Measurements from ENCODE around the gene HAUS8. TPM values are rescaled to one million over a fixed set of nuclear protein-coding genes. Genes with fewer than 3 reads are reported as not detected.

Gene HAUS8
- total and polyA plus RNA-seq, 2 of the 13 experiments (the other 11 are each of a cell fraction or from before 2014, with no cell fraction given), result 7.8 to 17.5 TPM

GRCh38 chr19:17075035-17075863 lies at the start of gene HAUS8, which contains the start of gene MYO9B (continued):
- TF ChIP-seq ZNF639 (CRISPR knock-in tag; conservative IDR thresholded peaks at IDR 0.05), result peak; percentile 57; the same call in 1 of the 2 replicates
- TF ChIP-seq TOPORS (CRISPR knock-in tag; IDR thresholded peaks at IDR 0.05), result peak; percentile 64; the same call in 1 of the 2 replicates
- peak; percentile 52; the same call in 1 of the 2 replicates for TF ChIP-seq NR2C2 (CRISPR knock-in tag; IDR thresholded peaks at IDR 0.05; ENCODE audit: borderline replicate concordance)
- TF ChIP-seq GABPA (IDR thresholded peaks at IDR 0.05; ENCODE audit: low read depth, low read length), result peak; percentile 55
- peak; percentile 63; the same call in 1 of the 2 replicates for TF ChIP-seq GABPA (CRISPR knock-in tag; IDR thresholded peaks at IDR 0.05; ENCODE audit: low read depth)
- TF ChIP-seq ARHGAP35 (CRISPR knock-in tag; IDR thresholded peaks at IDR 0.05; ENCODE audit: borderline replicate concordance), result peak; percentile 47; the same call in 1 of the 2 replicates
- TF ChIP-seq ZNF749 (CRISPR knock-in tag; IDR thresholded peaks at IDR 0.05; ENCODE audit: borderline replicate concordance), result peak; percentile 95; the same call in 1 of the 2 replicates
- no peak for TF ChIP-seq ZNF432 (CRISPR knock-in tag; IDR thresholded peaks at IDR 0.05; ENCODE audit: borderline replicate concordance)
- TF ChIP-seq ZNF558 (CRISPR knock-in tag; IDR thresholded peaks at IDR 0.05; ENCODE audit: borderline replicate concordance), result no peak; the same call in 1 of the 2 replicates
- peak; percentile 64; the same call in 1 of the 2 replicates for TF ChIP-seq ZFP37 (CRISPR knock-in tag; IDR thresholded peaks at IDR 0.05; ENCODE audit: borderline replicate concordance)
- TF ChIP-seq HNRNPL (IDR thresholded peaks at IDR 0.05; ENCODE audit: low read depth, low read length), result 0 out of 2 replicates have a peak, but pooled peaks have one; percentile 59
- TF ChIP-seq TEF (CRISPR knock-in tag; IDR thresholded peaks at IDR 0.05), result no peak
- peak; percentile 51 for TF ChIP-seq ZNF772 (CRISPR knock-in tag; IDR thresholded peaks at IDR 0.05)
- peak; percentile 58 for TF ChIP-seq MED8 (CRISPR knock-in tag; IDR thresholded peaks at IDR 0.05; ENCODE audit: insufficient replicate concordance)
- peak; percentile 66; the same call in 1 of the 2 replicates for TF ChIP-seq MEIS1 (CRISPR knock-in tag; IDR thresholded peaks at IDR 0.05; ENCODE audit: borderline replicate concordance)
- no peak for TF ChIP-seq ZNF660 (CRISPR knock-in tag; IDR thresholded peaks at IDR 0.05; ENCODE audit: borderline replicate concordance, low read depth)
- TF ChIP-seq ZNF329 (CRISPR knock-in tag; IDR thresholded peaks at IDR 0.05; ENCODE audit: low read depth), result no peak
- TF ChIP-seq, protein P1, sequence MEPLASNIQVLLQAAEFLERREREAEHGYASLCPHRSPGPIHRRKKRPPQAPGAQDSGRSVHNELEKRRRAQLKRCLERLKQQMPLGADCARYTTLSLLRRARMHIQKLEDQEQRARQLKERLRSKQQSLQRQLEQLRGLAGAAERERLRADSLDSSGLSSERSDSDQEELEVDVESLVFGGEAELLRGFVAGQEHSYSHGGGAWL (CRISPR knock-in tag; IDR thresholded peaks at IDR 0.05), result peak; percentile 65; the same call in 1 of the 2 replicates
- TF ChIP-seq SPEN (CRISPR knock-in tag; IDR thresholded peaks at IDR 0.05; ENCODE audit: low read depth), result peak; percentile 78; the same call in 1 of the 2 replicates
- TF ChIP-seq EP300 (IDR thresholded peaks at IDR 0.05; ENCODE audit: low read depth in 2 of 2, low read length in 2 of 2), result no peak
- no peak; the same call in 1 of the 2 replicates for TF ChIP-seq EP300 (CRISPR knock-in tag; IDR thresholded peaks at IDR 0.05; ENCODE audit: borderline replicate concordance)
- TF ChIP-seq POLR2AphosphoS5 (IDR thresholded peaks at IDR 0.05; ENCODE audit: low read depth, low read length), result peak; percentile 60; the same call in 1 of the 2 replicates
- TF ChIP-seq ZSCAN5A (CRISPR knock-in tag; IDR thresholded peaks at IDR 0.05; ENCODE audit: borderline replicate concordance), result 0 out of 2 replicates have a peak, but pooled peaks have one; percentile 15
- peak; percentile 86 for TF ChIP-seq GABPB1 (CRISPR knock-in tag; IDR thresholded peaks at IDR 0.05)

Measured in HepG2 (cell line).